ENCODE measurements around the gene NAA50.

Gene NAA50

GRCh38 chr3:113745756-113746547, at the start of gene NAA50:
NAA50 (minus strand) TSS chr3:113746249; CDS start chr3:113745949, 300 bp downstream.
- peak; percentile 95 for DNase-seq

GRCh38 chr3:113795693-113796092, 49.6 kb upstream of the NAA50 start:
- no peak for DNase-seq

- DNase-seq = no peak
These were observed 48.5 kb upstream of the NAA50 start for GRCh38 chr3:113794526-113794925.

GRCh38 chr3:113791381-113791780, 45.3 kb upstream of the NAA50 start:
- DNase-seq = no peak

- no peak for DNase-seq
These were observed 37.9 kb upstream of the NAA50 start for GRCh38 chr3:113783980-113784379.

GRCh38 chr3:113783463-113783862, 37.4 kb upstream of the NAA50 start:
- no peak for DNase-seq

- no peak for DNase-seq
These were observed 30.5 kb upstream of the NAA50 start for GRCh38 chr3:113776564-113776963.

GRCh38 chr3:113775516-113775915, 29.5 kb upstream of the NAA50 start:
- DNase-seq = no peak

- DNase-seq = no peak
These were observed 27.3 kb upstream of the NAA50 start for GRCh38 chr3:113773381-113773780.

- DNase-seq = no peak
These were observed 25.9 kb upstream of the NAA50 start for GRCh38 chr3:113771993-113772392.

- DNase-seq = no peak
These were observed 23.5 kb upstream of the NAA50 start for GRCh38 chr3:113769551-113769950.

- no peak for DNase-seq
These were observed 18.6 kb upstream of the NAA50 start for GRCh38 chr3:113764698-113765097.

GRCh38 chr3:113758389-113759024, 12.5 kb upstream of the NAA50 start:
- no peak for DNase-seq

GRCh38 chr3:113754494-113755159, 8.6 kb upstream of the NAA50 start:
- DNase-seq = no peak

- no peak for DNase-seq
These were observed 7.4 kb upstream of the NAA50 start for GRCh38 chr3:113753376-113753985.

- no peak for DNase-seq
These were observed 5.1 kb upstream of the NAA50 start for GRCh38 chr3:113751141-113751540.

GRCh38 chr3:113747283-113748046, 1.4 kb upstream of the NAA50 start:
- no peak for DNase-seq

GRCh38 chr3:113746548-113747282, 666 bp upstream of the NAA50 start, which contains the start of gene ATP6V1A:
ATP6V1A (plus strand) TSS chr3:113747035; CDS start chr3:113778754, 31,719 bp downstream.
- peak; percentile 88 for DNase-seq

GRCh38 chr3:113744941-113745755, 901 bp downstream of the NAA50 start:
- DNase-seq = peak; percentile 86

GRCh38 chr3:113743006-113743630, 2.9 kb downstream of the NAA50 start:
- no peak for DNase-seq

All from CD4-positive, alpha-beta T cell treated with Interleukin-15 for 1 hour (primary cell).